SK-N-SH treated with all-trans-retinoic acid at 6 μM for 48 hours (cell line): ENCODE results near the gene NOP16.

ENCODE experiments used
- ATAC-seq: fragments of 200-7000 bp; cut with Tn5 transposase; 3 replicates; pipeline ENCODE4 v1.9.1; 2020; ENCODE audit warnings: mild to moderate bottlenecking, moderate library complexity
- ARNTL ChIP-seq: fragments of 450-650 bp; formaldehyde crosslinking; IDR thresholded peaks from 2 replicates; pipeline ENCODE4 v1.5.0; 2020; ENCODE audit warnings: low read depth, mild to moderate bottlenecking, moderate library complexity, borderline replicate concordance
- BACH2 ChIP-seq: fragments of 250-450 bp; sonication (Bioruptor Pico); IDR thresholded peaks from 2 replicates; pipeline ENCODE4 v1.9.0; 2021; ENCODE audit warnings: mild to moderate bottlenecking, borderline replicate concordance
- CSDC2 ChIP-seq: fragments of 250-450 bp; sonication (Bioruptor Pico); IDR thresholded peaks from 2 replicates; pipeline ENCODE4 v1.5.0; 2020; ENCODE audit warnings: mild to moderate bottlenecking, moderate library complexity
- ESRRG ChIP-seq: fragments of 250-450 bp; sonication (Bioruptor Pico); IDR thresholded peaks from 2 replicates; pipeline ENCODE4 v1.6.1; 2021; ENCODE audit warnings: mild to moderate bottlenecking
- GLIS3 ChIP-seq: fragments of 250-450 bp; sonication (Bioruptor Pico); IDR thresholded peaks from 2 replicates; pipeline ENCODE4 v1.5.0; 2020; ENCODE audit warnings: mild to moderate bottlenecking, moderate library complexity
- ISL1 ChIP-seq: fragments of 250-450 bp; sonication (Bioruptor Pico); IDR thresholded peaks from 2 replicates; pipeline ENCODE4 v2.1.2; 2022; ENCODE audit warnings: mild to moderate bottlenecking, moderate library complexity
- OSR1 ChIP-seq: fragments of 250-450 bp; sonication (Bioruptor Pico); IDR thresholded peaks from 2 replicates; pipeline ENCODE4 v1.8.0; 2022; ENCODE audit warnings: moderate library complexity, mild to moderate bottlenecking, inconsistent platforms
- POU6F1 ChIP-seq: fragments of 250-450 bp; sonication (Bioruptor Pico); IDR thresholded peaks from 2 replicates; pipeline ENCODE4 v1.8.0; 2021; ENCODE audit warnings: low read depth, mild to moderate bottlenecking, moderate library complexity, borderline replicate concordance
- PPARA ChIP-seq: fragments of 250-450 bp; sonication (Bioruptor Pico); IDR thresholded peaks from 2 replicates; pipeline ENCODE4 v1.5.0; 2020; ENCODE audit warnings: mild to moderate bottlenecking, borderline replicate concordance
- TCF4 ChIP-seq: fragments of 250-450 bp; sonication (Bioruptor Pico); IDR thresholded peaks from 2 replicates; pipeline ENCODE4 v1.8.0; 2021; ENCODE audit warnings: mild to moderate bottlenecking, moderate library complexity, borderline replicate concordance
- TOX ChIP-seq: fragments of 250-450 bp; sonication (Bioruptor Pico); IDR thresholded peaks from 2 replicates; pipeline ENCODE4 v1.8.0; 2021; ENCODE audit warnings: mild to moderate bottlenecking, moderate library complexity, borderline replicate concordance
- TSHZ2 ChIP-seq: fragments of 250-450 bp; sonication (Bioruptor Pico); IDR thresholded peaks from 2 replicates; pipeline ENCODE4 v1.5.0; 2020; ENCODE audit warnings: mild to moderate bottlenecking, moderate library complexity
- ZC3H10 ChIP-seq: fragments of 250-450 bp; sonication (Bioruptor Pico); IDR thresholded peaks from 2 replicates; pipeline ENCODE4 v1.5.1; 2021; ENCODE audit warnings: mild to moderate bottlenecking, moderate library complexity
- ZFP3 ChIP-seq: fragments of 250-450 bp; sonication (Bioruptor Pico); IDR thresholded peaks from 2 replicates; pipeline ENCODE4 v1.5.0; 2020; ENCODE audit warnings: mild to moderate bottlenecking, moderate library complexity
- ZNF565 ChIP-seq: fragments of 450-650 bp; formaldehyde crosslinking; conservative IDR thresholded peaks from 2 replicates; pipeline ENCODE4 v1.5.0; 2020; ENCODE audit warnings: low read depth, mild to moderate bottlenecking, moderate library complexity
- ZNF8 ChIP-seq: fragments of 450-650 bp; formaldehyde crosslinking; IDR thresholded peaks from 2 replicates; pipeline ENCODE4 v1.5.0; 2020; ENCODE audit warnings: mild to moderate bottlenecking, moderate library complexity
- TF ChIP-seq, protein P1 (sequence below): fragments of 250-450 bp; sonication (Bioruptor Pico); IDR thresholded peaks from 2 replicates; pipeline ENCODE4 v1.5.1; 2021; ENCODE audit warnings: mild to moderate bottlenecking, moderate library complexity

NOP16 gene

GRCh38 chr5:176415240-176415951 is 27.0 kb upstream of the NOP16 start:
- no peak for ATAC-seq
- TF ChIP-seq ZNF8 (no peak), ARNTL (CRISPR knock-in tag) (no peak), BACH2 (CRISPR knock-in tag) (no peak), TSHZ2 (no peak), PPARA (CRISPR knock-in tag) (no peak)

GRCh38 chr5:176414704-176415103 is 26.3 kb upstream of the NOP16 start:
- no peak for TF ChIP-seq PPARA (CRISPR knock-in tag)
- TF ChIP-seq ZC3H10 (CRISPR knock-in tag), result no peak
- TF ChIP-seq TSHZ2, result no peak
- no peak for TF ChIP-seq POU6F1 (CRISPR knock-in tag)
- no peak for ATAC-seq

DNA sequence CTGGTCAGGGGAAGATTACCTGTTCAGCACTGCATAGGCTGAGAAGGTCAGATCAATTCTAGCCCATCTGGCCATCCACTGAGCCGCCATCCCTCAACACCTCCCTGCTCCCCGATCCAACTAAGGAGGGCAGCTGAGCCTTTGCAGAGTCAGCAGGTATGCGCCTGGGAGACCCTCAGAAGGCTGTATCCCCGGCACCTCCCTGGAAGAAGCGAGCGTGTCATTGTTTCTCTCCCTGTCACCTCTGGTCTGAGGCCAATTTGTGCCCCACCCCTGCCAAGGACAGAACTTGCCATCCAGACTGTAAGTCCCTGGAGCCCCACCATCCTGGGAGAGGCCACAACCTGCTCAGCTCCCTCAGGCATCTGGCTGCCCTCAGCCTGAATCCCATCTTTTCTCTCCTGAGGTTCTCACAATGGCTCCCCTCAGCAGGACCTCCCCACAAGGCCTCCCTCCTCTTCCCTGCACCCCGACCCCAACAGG is 25.4 kb upstream of the NOP16 start:
- no peak for ATAC-seq
- TF ChIP-seq, protein P1, sequence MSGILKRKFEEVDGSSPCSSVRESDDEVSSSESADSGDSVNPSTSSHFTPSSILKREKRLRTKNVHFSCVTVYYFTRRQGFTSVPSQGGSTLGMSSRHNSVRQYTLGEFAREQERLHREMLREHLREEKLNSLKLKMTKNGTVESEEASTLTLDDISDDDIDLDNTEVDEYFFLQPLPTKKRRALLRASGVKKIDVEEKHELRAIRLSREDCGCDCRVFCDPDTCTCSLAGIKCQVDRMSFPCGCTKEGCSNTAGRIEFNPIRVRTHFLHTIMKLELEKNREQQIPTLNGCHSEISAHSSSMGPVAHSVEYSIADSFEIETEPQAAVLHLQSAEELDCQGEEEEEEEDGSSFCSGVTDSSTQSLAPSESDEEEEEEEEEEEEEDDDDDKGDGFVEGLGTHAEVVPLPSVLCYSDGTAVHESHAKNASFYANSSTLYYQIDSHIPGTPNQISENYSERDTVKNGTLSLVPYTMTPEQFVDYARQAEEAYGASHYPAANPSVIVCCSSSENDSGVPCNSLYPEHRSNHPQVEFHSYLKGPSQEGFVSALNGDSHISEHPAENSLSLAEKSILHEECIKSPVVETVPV, result no peak
- no peak for TF ChIP-seq ISL1 (CRISPR knock-in tag)
- no peak for TF ChIP-seq BACH2 (CRISPR knock-in tag)
- TF ChIP-seq GLIS3 (CRISPR knock-in tag), result no peak
- TF ChIP-seq ARNTL (CRISPR knock-in tag), result no peak
- TF ChIP-seq TCF4 (CRISPR knock-in tag), result no peak
- TF ChIP-seq ZNF8, result no peak
- TF ChIP-seq PPARA (CRISPR knock-in tag), result no peak
- TF ChIP-seq TOX, result no peak
- TF ChIP-seq, all 23 proteins: peak for 0

DNA sequence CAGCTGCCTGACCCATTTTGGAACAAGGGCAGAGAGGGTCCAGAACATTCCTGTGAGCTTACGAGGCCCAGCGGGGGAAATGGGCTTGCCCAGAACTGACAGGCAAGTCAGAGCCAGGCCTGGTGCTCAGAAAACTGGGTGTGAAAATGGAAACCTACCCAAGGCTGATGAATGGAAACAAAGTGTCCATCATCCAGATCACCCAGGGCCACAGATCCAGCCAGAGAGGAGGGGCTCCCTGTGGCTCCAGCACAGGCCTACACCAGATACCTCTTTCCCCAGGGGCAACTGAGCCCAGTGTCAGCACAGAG is 24.8 kb upstream of the NOP16 start:
- no peak for ATAC-seq
- TF ChIP-seq OSR1 (CRISPR knock-in tag), result no peak
- no peak for TF ChIP-seq BACH2 (CRISPR knock-in tag)

- TF ChIP-seq ESRRG (CRISPR knock-in tag) (no peak), TSHZ2 (no peak), TCF4 (CRISPR knock-in tag) (no peak), ARNTL (CRISPR knock-in tag) (no peak), ISL1 (CRISPR knock-in tag) (no peak), TOX (no peak), POU6F1 (CRISPR knock-in tag) (no peak), ZFP3 (CRISPR knock-in tag) (no peak), ZNF565 (CRISPR knock-in tag) (no peak), CSDC2 (CRISPR knock-in tag) (no peak), ZNF8 (no peak), PPARA (CRISPR knock-in tag) (no peak), ZC3H10 (CRISPR knock-in tag) (no peak)
- ATAC-seq, result no peak
Observed at GRCh38 chr5:176412517-176413254, 24.3 kb upstream of the NOP16 start.
